IPS DF 6.9 (cell line): ENCODE data around the gene PBRM1.
A peak's percentile ranks its signal among the peaks of the same experiment; 100 is the strongest.
"Not testable (repeated sequence)": the region's sequence is repeated elsewhere in the genome, so short reads cannot be mapped to it uniquely, and the experiment has no call there.

ENCODE experiments used
- DNase-seq: peaks from one replicate; pipeline ENCODE4 v3.0.0-alpha.2; 2013; ENCODE audit warnings: low read depth, low spot score
- H3K27ac ChIP-seq: one replicate; pipeline ENCODE4 v1.5.1; 2013; ENCODE audit warnings: low read length, control low read depth
- H3K27me3 ChIP-seq: 2 replicates; pipeline ENCODE4 v1.6.1; 2013; ENCODE audit warnings: mild to moderate bottlenecking, low read length; ENCODE audit not compliant: control insufficient read depth, insufficient read depth
- H3K36me3 ChIP-seq: 2 replicates; pipeline ENCODE4 v1.6.1; 2013; ENCODE audit warnings: low read length; ENCODE audit not compliant: control insufficient read depth, insufficient read depth
- H3K4me1 ChIP-seq: 2 replicates; pipeline ENCODE4 v1.6.1; 2013; ENCODE audit warnings: low read length; ENCODE audit not compliant: control insufficient read depth, insufficient read depth
- H3K4me3 ChIP-seq: 2 replicates; pipeline ENCODE4 v1.5.1; 2013; ENCODE audit warnings: mild to moderate bottlenecking, low read length
- H3K9me3 ChIP-seq: 2 replicates; pipeline ENCODE4 v1.6.1; 2013; ENCODE audit warnings: low read length, inconsistent platforms; ENCODE audit not compliant: control insufficient read depth, insufficient read depth
- WGBS: extraction: QIAGEN DNeasy Blood & Tissue Kit; methylation state at CpG from one replicate; pipeline ENCODE4 v1.1.7; 2013; ENCODE audit warnings: mixed read lengths, missing lambda C conversion rate; ENCODE audit not compliant: insufficient read length, insufficient coverage; 5-methylcytosine and 5-hydroxymethylcytosine counted together

PBRM1 gene

GRCh38 chr3:52685709-52686691 is at the start of gene PBRM1, which contains the start of gene GNL3:
TSS of gene PBRM1 (minus strand) at chr3:52685913.
TSS of gene GNL3 (plus strand) at chr3:52686032. CDS start at chr3:52686093, 61 bp downstream.
- H3K9me3 ChIP-seq: no peaks in the 10 kb centered on the region
- peaks cover 35% of the 10 kb centered on the region; the same call in 1 of the 2 replicates for H3K36me3 ChIP-seq
- peak; percentile 82 for DNase-seq
- H3K4me3 ChIP-seq: peak within 1 kb of the TSS; percentile 95
- no peaks in the 10 kb centered on the region for H3K4me1 ChIP-seq
- H3K27ac ChIP-seq: no peak within 1 kb of the TSS
- no CpG with 5 or more reads among the region's 82 CpGs for WGBS
- H3K27me3 ChIP-seq: no peaks in the 10 kb centered on the region

DNA sequence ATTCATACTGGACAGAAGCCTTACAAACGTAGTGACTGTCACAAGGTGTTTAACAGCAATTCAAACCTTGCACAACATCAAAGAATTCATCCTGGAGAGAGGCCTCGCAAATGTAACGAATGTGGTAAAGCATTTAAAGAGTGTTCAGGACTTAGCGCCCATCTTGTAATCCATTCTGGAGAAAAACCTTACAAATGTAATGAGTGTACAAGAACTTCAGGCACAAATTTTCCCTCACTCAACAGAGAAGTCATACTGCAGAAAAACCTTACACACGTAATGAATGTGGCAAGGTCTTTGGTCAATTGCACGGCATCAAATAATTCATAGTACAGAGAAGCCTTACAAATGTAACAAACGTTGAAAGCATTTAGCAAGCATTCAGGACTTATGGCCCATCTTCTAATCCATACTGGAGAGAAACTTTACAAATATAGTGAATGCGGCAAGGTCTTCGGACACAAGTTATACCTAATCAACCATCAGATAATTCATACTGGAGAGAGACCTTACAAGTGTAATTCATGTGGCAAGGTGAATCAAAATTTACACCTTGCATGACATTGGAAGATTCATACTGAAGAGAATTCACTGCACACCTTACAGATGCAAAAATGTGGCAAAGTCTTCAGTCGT is 47.7 kb upstream of the PBRM1 start:
- H3K4me3 ChIP-seq: no peak overlapping the region
- no peaks in the 10 kb centered on the region; the same call in 1 of the 2 replicates for H3K36me3 ChIP-seq
- H3K27ac ChIP-seq: no peak overlapping the region
- WGBS: no CpG with 5 or more reads among the region's 10 CpGs
- DNase-seq: no peak
- no peaks in the 10 kb centered on the region for H3K27me3 ChIP-seq
- no peaks in the 10 kb centered on the region for H3K9me3 ChIP-seq
- no peaks in the 10 kb centered on the region for H3K4me1 ChIP-seq

DNA sequence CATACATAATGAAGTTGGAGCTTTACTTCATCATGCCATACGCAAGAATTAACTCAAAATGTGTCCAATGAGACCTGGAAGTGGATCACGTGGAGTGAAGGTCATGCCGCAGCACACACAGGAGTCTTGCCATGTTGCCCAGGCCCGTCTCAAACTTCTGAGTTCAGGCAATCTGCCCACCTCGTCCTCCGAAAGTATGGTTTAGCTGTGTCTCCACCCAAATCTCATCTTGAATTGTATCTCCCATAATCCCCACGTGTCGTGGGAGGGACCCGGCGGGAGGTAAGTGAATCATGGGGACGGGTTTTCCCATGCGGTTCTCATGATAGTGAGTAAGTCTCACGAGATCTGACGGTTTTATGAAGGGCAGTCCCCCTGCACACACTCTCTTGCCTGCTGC is 45.9 kb upstream of the PBRM1 start:
- Histone ChIP-seq H3K4me3 (no peak overlapping the region), H3K36me3 (no peaks in the 10 kb centered on the region; the same call in 1 of the 2 replicates), H3K9me3 (no peaks in the 10 kb centered on the region), H3K27ac (no peak overlapping the region), H3K4me1 (no peaks in the 10 kb centered on the region), H3K27me3 (no peaks in the 10 kb centered on the region)
- WGBS: no CpG with 5 or more reads among the region's 14 CpGs
- DNase-seq: no peak

DNA sequence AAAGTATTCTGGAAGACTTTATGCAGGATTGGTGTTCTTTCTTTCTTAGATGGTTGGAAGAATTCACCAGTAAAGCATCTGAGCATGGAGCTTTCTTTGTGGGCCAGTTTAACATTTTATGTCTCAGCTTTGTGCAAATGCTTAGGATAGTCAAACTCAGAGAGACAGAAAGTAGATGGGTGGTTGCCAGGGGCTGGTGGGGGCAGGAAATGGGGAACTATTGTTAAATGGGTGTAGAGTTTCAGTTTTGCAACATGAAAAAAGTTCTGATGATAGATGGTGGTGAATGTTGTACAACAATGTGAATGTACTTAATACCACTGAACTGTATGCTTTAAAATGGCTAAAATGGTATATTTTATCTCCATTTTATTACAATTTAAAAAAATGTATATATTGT is 45.0 kb upstream of the PBRM1 start:
- no peak overlapping the region for H3K4me3 ChIP-seq
- no peak overlapping the region for H3K27ac ChIP-seq
- no peak for DNase-seq
- H3K36me3 ChIP-seq: no peaks in the 10 kb centered on the region; the same call in 1 of the 2 replicates
- H3K4me1 ChIP-seq: no peaks in the 10 kb centered on the region
- no peaks in the 10 kb centered on the region for H3K27me3 ChIP-seq
- no peaks in the 10 kb centered on the region for H3K9me3 ChIP-seq

DNA sequence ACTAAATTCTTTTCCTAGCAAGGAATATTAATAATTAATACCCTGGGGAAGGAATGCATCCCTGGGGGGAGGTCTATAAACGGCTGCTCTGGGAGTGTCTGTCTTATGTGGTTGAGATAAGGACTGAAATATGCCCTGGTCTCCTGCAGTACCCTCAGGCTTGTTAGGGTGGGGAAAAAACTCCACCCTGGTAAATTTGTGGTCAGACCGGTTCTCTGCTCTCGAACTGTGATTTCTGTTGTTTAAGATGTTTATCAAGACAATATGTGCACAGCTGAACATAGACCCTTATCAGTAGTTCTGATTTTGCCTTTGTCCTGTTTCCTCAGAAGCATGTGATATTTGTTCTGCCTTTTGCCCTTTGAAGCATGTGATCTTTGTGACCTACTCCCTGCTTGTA is 43.0 kb upstream of the PBRM1 start:
- H3K9me3 ChIP-seq, H3K27ac ChIP-seq, H3K36me3 ChIP-seq, H3K4me1 ChIP-seq, DNase-seq, H3K4me3 ChIP-seq, H3K27me3 ChIP-seq: not testable (repeated sequence)
- no CpG with 5 or more reads among the region's 3 CpGs for WGBS

GRCh38 chr3:52724511-52724910 is 38.8 kb upstream of the PBRM1 start:
- WGBS: no CpG with 5 or more reads among the region's 1 CpG
- Histone ChIP-seq H3K4me1 (no peaks in the 10 kb centered on the region), H3K4me3 (no peak overlapping the region), H3K36me3 (no peaks in the 10 kb centered on the region), H3K27ac (no peak overlapping the region), H3K27me3 (no peaks in the 10 kb centered on the region), H3K9me3 (no peaks in the 10 kb centered on the region)
- DNase-seq: no peak

GRCh38 chr3:52723935-52724334 is 38.2 kb upstream of the PBRM1 start:
- no peak for DNase-seq
- H3K4me1 ChIP-seq: no peaks in the 10 kb centered on the region
- no peak overlapping the region for H3K27ac ChIP-seq
- no peaks in the 10 kb centered on the region for H3K9me3 ChIP-seq
- no peak overlapping the region for H3K4me3 ChIP-seq
- WGBS: no CpG with 5 or more reads among the region's 5 CpGs
- no peaks in the 10 kb centered on the region; the same call in 1 of the 2 replicates for H3K36me3 ChIP-seq
- H3K27me3 ChIP-seq: no peaks in the 10 kb centered on the region

GRCh38 chr3:52722491-52722890 is 36.8 kb upstream of the PBRM1 start:
- no peaks in the 10 kb centered on the region for H3K9me3 ChIP-seq
- H3K4me3 ChIP-seq: no peak overlapping the region
- no peak overlapping the region for H3K27ac ChIP-seq
- no peak for DNase-seq
- no peaks in the 10 kb centered on the region; the same call in 1 of the 2 replicates for H3K36me3 ChIP-seq
- no CpG with 5 or more reads among the region's 7 CpGs for WGBS
- no peaks in the 10 kb centered on the region for H3K4me1 ChIP-seq
- H3K27me3 ChIP-seq: no peaks in the 10 kb centered on the region

DNA sequence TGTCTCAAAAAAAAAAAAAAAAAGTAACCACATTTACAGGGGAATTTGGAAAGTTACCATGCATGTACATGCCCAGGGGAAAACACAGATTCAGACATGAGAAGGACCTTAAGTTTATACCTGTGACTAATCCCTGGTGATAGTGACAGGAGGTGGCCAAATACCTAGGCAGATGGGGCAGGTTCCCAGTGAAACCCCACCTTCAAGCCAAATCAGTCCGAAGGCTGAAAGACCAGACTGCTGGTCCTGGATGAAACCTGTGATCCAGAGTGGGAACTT is 36.0 kb upstream of the PBRM1 start:
- no peak overlapping the region for H3K27ac ChIP-seq
- DNase-seq: no peak
- no peaks in the 10 kb centered on the region; the same call in 1 of the 2 replicates for H3K36me3 ChIP-seq
- no peaks in the 10 kb centered on the region for H3K27me3 ChIP-seq
- H3K9me3 ChIP-seq: no peaks in the 10 kb centered on the region
- no CpG with 5 or more reads among the region's 1 CpG for WGBS
- no peak overlapping the region for H3K4me3 ChIP-seq
- no peaks in the 10 kb centered on the region for H3K4me1 ChIP-seq

DNA sequence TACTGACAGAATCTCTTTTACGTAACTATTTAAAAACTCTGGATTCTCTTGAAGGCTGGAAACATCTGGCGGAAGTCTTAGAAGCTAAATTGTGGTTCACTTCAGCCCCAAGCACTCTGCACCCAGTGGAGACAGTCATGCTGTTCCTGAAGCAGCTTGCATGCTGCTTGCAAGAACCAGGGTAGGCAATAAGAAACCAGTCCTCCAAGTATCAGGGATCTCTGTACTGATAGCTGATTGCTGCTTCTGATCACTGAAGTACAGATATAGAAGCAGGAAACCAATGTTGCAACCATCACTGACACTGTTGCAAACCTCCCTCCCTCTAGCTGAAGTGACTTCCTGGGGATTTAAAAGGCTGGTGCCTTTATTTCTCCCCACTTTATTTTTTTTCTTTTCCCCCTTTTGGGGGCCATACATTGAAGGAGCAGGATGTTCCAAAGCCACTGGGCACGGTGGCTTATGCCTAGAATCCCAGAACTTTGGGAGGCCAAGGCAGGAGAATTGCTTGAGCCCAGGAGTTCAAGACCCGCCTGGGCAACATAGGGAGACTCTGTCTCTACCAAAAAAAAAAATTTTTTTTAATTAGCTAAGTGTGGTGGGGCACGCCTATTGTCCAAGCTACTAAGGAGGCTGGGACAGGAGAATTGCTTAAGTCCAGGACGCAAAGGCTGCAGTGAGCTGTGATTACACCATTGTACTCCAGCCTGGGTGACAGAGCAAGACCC is 35.5 kb upstream of the PBRM1 start:
- no peaks in the 10 kb centered on the region; the same call in 1 of the 2 replicates for H3K36me3 ChIP-seq
- DNase-seq: no peak
- no peaks in the 10 kb centered on the region for H3K9me3 ChIP-seq
- H3K4me3 ChIP-seq: no peak overlapping the region
- no peaks in the 10 kb centered on the region for H3K4me1 ChIP-seq
- no peak overlapping the region for H3K27ac ChIP-seq
- WGBS: no CpG with 5 or more reads among the region's 6 CpGs
- H3K27me3 ChIP-seq: no peaks in the 10 kb centered on the region
